PC-3 (cell line): ENCODE results near the gene FCRLB.
"Not testable (repeated sequence)": the region's sequence is repeated elsewhere in the genome, so short reads cannot be mapped to it uniquely, and the experiment has no call there.

Experiments used
- CTCF ChIP-seq: fragments of 300-600 bp; sonication (generic); conservative IDR thresholded peaks from 2 replicates; pipeline ENCODE4 v1.5.1; 2017; ENCODE audit warnings: antibody characterized with exemption, low read depth, mild to moderate bottlenecking, low read length
- EZH2 ChIP-seq: fragments of 300-600 bp; sonication (generic); IDR thresholded peaks from one replicate; pipeline ENCODE4 v1.6.1; 2017; ENCODE audit warnings: antibody characterized with exemption, mild to moderate bottlenecking, low read length; ENCODE audit not compliant: unreplicated experiment
- EZH2phosphoT487 ChIP-seq: fragments of 300-600 bp; sonication (generic); IDR thresholded peaks from 2 replicates; pipeline ENCODE4 v1.6.1; 2018; ENCODE audit warnings: mild to moderate bottlenecking, antibody characterized with exemption, low read length, borderline replicate concordance

DNA sequence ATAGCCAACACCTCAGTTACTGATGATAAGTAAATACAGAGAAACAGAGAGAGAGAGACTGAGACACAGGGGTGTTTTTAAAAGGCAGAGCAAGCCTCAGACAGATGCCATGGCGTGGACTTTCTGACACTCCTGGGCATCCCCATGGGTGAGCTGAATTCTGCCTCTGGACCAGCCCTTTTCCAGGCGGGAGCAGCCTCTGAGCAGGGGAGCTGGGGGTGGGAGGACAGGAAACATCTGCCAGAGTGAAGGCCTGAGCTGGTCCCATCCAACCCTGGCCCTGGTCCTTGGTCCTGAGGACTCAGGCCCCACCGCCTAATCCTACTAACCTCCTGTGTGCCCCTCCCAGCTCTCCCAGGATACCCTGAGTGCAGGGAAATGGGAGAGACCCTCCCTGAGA lies 46.4 kb upstream of the FCRLB start:
- not testable (repeated sequence) for TF ChIP-seq CTCF, EZH2, EZH2phosphoT487
